Heart left ventricle (tissue), 16 donors: Measurements from ENCODE around the gene MPO. TPM values are rescaled to one million over a fixed set of nuclear protein-coding genes. Genes with fewer than 3 reads are reported as not detected.

Source experiments
- ATAC-seq, 4 donors: fragments of 200-7000 bp; cut with Tn5 transposase; one replicate each; pipeline ENCODE4 v1.9.1; 2020 to 2022; ENCODE audit warnings: moderate library complexity in 4 of 4, mild to moderate bottlenecking in 3 of 4, moderate number of reproducible peaks in 1 of 4
- DNase-seq, 5 donors: peaks; one replicate each; pipeline ENCODE4 v3.0.0-alpha.2; 2020
- H3K27ac ChIP-seq, 12 donors: fragments of 200-600 bp; sonication (generic) in 4 of 12; one replicate each; pipeline versions ENCODE4 v1.5.0 to v1.8.0; 2016 to 2022; ENCODE audit warnings: mild to moderate bottlenecking in 2 of 12
- H3K27me3 ChIP-seq, 9 donors: fragments of 200-600 bp; sonication (generic) in 2 of 9; one replicate each; pipeline versions ENCODE4 v1.5.1 to v1.8.0; 2016 to 2022; ENCODE audit warnings: mild to moderate bottlenecking in 3 of 9
- H3K36me3 ChIP-seq, 9 donors: fragments of 200-600 bp; sonication (generic) in 2 of 9; one replicate each; pipeline versions ENCODE4 v1.5.0 to v1.8.0; 2018 to 2022; ENCODE audit warnings: mild to moderate bottlenecking in 2 of 9
- H3K4me1 ChIP-seq, 12 donors: fragments of 200-600 bp; sonication (generic) in 4 of 12; one replicate each; pipeline versions ENCODE4 v1.5.0 to v1.8.0; 2016 to 2022; ENCODE audit warnings: mild to moderate bottlenecking in 3 of 12
- H3K4me3 ChIP-seq, 12 donors: fragments of 200-600 bp; sonication (generic) in 4 of 12; one replicate each; pipeline versions ENCODE4 v1.5.0 to v1.8.0; 2017 to 2022; ENCODE audit warnings: mild to moderate bottlenecking in 9 of 12, moderate library complexity in 4 of 12
- H3K9me3 ChIP-seq, 12 donors: fragments of 200-600 bp; sonication (generic) in 4 of 12; one replicate each; pipeline versions ENCODE4 v1.5.0 to v1.8.0; 2016 to 2022; ENCODE audit warnings: mild to moderate bottlenecking in 1 of 12
- POLR2A ChIP-seq, 2 donors: fragments of 450-650 bp; IDR thresholded peaks; one replicate each; pipeline ENCODE4 v1.6.1; 2017; ENCODE audit warnings: antibody characterized with exemption in 2 of 2, mild to moderate bottlenecking in 2 of 2, moderate library complexity in 2 of 2
- WGBS, 4 donors: extraction: QIAGEN DNeasy Blood & Tissue Kit in 2 of 4; methylation state at CpG; one replicate each; pipeline versions ENCODE4 v1.1.5 to v1.1.7; 2013 to 2018; 5-methylcytosine and 5-hydroxymethylcytosine counted together
- intact Hi-C, 10 donors: fragments of 100-400 bp; cut with DNase I; formaldehyde crosslinking; loops; one replicate each; pipeline versions ENCODE4 v1.11.1 to v1.14.2; 2022
- polyA plus RNA-seq, 2 donors: library from polyadenylated mRNA; stranded (reverse); fragments of 200-250 nt; gene quantifications; one replicate each; pipeline ENCODE4 v1.2.3, GENCODE V29; 2013
- total RNA-seq, 9 donors: library from RNA; depleted of rRNA in 2 of 9; stranded (reverse); fragments of >200 nt in 2 of 9; fragmentation: NEBNext Ultra II Directional in 3 of 9; extraction: Animal tissue kit (Norgen Biotek cat#: 25700) in 3 of 9; gene quantifications; one replicate each; pipeline versions ENCODE4 v1.1.0 to v1.2.4, GENCODE V29; 2016 to 2023
- TF ChIP-seq, protein P1 (sequence below), 12 donors: fragments of 200-600 bp; sonication (generic) in 4 of 12; IDR thresholded peaks; one replicate each; pipeline versions ENCODE4 v1.5.0 to v1.8.0; 2018 to 2022; ENCODE audit warnings: antibody characterized with exemption in 12 of 12, mild to moderate bottlenecking in 5 of 12
- donor health status: ischemic (EF 13 %, LVEDD 7.1; RV severe dilation, severe dysfunction).
- donor health status: healthy with polysubstance abuse.
- donor health status: DM: no; HTN: yes; CAD: no.
- donor health status: DM: no; HTN: no; CAD: no.
- donor health status: ischemic (EF 25% LVEDD 6.9; RV normal size, moderate dysfunction).
- donor health status: ischemic (EF 25% LVEDD 5.7; RV mildly dilated, moderate dysfunction).
- donor health status: healthy.
- donor health status: DM: yes; HTN: yes; CAD: no.
- donor health status: ischemic (EF 35%, LVEDD 5.7; RV mildly dilated, moderate dysfunction).
- donor health status: nonischemic (EF 11% LVEDD 7.7; RV severe dilation, severe dysfunction).
- donor health status: DM: yes; HTN: yes; CAD: no.
- donor health status: PGD.
- donor health status: ischemic (EF 29% LVEDD 5.4; RV normal size, mild dysfunction).
- donor health status: nonischemic (EF 23%, LVEDD 6.1; RV moderate dilation, normal function).

The MPO gene
- total and polyA plus RNA-seq, 11 donors, result 0.11 to 2.8 (median 0.31) TPM; not detected in 4

DNA sequence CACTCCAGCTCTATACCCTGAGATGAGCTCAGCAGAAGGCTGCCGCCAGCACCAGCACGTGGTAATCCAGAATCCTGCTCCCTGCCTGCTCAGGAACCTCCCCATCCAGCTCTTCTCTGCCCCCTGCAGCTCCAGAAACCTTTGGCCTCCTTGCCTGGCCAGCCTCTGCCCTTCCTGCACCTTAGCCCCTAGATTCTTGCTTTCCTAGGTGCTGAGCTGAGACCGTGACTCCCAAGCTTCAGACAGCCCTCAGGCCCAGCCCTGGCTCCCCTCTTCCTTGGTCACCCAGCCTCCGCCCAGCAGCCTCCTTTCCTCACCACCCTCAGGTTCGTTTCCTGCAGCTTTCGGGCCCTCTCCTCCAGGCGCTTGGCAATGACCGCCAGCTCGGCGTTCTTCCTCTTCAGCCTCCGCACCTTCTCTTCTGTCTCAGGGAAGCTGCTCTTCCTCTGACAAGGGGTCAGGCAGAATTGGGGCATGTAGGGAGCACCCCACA is 45.3 kb upstream of the MPO start:
- WGBS, 4 donors, result 70 to 79% (median 76%) methylated on average over 11 of the region's 11 CpGs
- DNase-seq (peak in 2 of 5 donors; percentile 16 to 42), ATAC-seq (no peak)
- H3K36me3 ChIP-seq, result peaks cover 0 to 14% (median 0%) of the 10 kb centered on the region in 9 donors
- H3K9me3 ChIP-seq, result no peaks in the 10 kb centered on the region
- TF ChIP-seq, protein P1, sequence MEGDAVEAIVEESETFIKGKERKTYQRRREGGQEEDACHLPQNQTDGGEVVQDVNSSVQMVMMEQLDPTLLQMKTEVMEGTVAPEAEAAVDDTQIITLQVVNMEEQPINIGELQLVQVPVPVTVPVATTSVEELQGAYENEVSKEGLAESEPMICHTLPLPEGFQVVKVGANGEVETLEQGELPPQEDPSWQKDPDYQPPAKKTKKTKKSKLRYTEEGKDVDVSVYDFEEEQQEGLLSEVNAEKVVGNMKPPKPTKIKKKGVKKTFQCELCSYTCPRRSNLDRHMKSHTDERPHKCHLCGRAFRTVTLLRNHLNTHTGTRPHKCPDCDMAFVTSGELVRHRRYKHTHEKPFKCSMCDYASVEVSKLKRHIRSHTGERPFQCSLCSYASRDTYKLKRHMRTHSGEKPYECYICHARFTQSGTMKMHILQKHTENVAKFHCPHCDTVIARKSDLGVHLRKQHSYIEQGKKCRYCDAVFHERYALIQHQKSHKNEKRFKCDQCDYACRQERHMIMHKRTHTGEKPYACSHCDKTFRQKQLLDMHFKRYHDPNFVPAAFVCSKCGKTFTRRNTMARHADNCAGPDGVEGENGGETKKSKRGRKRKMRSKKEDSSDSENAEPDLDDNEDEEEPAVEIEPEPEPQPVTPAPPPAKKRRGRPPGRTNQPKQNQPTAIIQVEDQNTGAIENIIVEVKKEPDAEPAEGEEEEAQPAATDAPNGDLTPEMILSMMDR (IDR thresholded peaks at IDR 0.05), result no peak
- no peak for TF ChIP-seq POLR2A (IDR thresholded peaks at IDR 0.05)
- H3K4me1 ChIP-seq, result peaks cover 0 to 26% (median 0%) of the 10 kb centered on the region in 12 donors
- no peak overlapping the region for H3K27ac ChIP-seq
- peaks cover 0 to 44% (median 12%) of the 10 kb centered on the region in 9 donors for H3K27me3 ChIP-seq
- H3K4me3 ChIP-seq, result no peak overlapping the region
- intact Hi-C loops, result loop anchor here in 3 of 10 donors (10.0 kb wide), 1 partner anchor 89 kb away; the partner anchor contains the start of gene RNF43 (in 3 of the 3)

DNA sequence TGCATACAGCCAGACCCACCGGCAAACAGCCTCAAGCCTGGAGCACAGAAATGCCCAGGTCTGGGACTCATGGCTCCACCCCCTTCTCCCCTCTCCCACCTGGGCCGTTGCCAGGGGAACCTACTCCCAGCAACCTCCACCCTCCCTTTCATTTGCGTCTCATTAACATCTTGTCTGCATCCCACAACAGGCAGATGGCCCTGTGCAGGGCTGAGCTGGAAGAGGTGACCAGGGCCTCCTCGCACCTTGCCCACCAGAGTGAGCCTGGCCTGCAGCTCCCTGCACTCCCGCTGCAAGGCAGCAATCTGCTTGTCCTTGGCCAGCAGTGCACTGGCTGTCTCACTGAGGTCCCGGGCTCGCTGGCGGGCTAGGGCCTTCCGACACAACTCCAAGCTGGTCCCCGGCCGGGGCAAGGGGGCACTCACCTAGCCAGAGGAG is 44.6 kb upstream of the MPO start:
- Histone ChIP-seq H3K4me3 (peak overlapping the region in 3 of 12 donors; percentile 62 to 65 (median 63)), H3K27me3 (peaks cover 0 to 39% (median 12%) of the 10 kb centered on the region in 9 donors), H3K36me3 (peaks cover 0 to 7% (median 0%) of the 10 kb centered on the region in 9 donors), H3K4me1 (peaks cover 0 to 26% (median 0%) of the 10 kb centered on the region in 12 donors), H3K9me3 (no peaks in the 10 kb centered on the region), H3K27ac (no peak overlapping the region)
- TF ChIP-seq, protein P1 (IDR thresholded peaks at IDR 0.05), result no peak
- TF ChIP-seq POLR2A (IDR thresholded peaks at IDR 0.05), result no peak
- ATAC-seq (no peak), DNase-seq (peak in 2 of 5 donors; percentile 19 to 34)
- WGBS, 4 donors, result 59 to 78% (median 71%) methylated on average over 7 to 11 of the region's 11 CpGs
- intact Hi-C loops, result loop anchor here in 3 of 10 donors (10.0 kb wide), 1 partner anchor 89 kb away; the partner anchor contains the start of gene RNF43 (in 3 of the 3)

DNA sequence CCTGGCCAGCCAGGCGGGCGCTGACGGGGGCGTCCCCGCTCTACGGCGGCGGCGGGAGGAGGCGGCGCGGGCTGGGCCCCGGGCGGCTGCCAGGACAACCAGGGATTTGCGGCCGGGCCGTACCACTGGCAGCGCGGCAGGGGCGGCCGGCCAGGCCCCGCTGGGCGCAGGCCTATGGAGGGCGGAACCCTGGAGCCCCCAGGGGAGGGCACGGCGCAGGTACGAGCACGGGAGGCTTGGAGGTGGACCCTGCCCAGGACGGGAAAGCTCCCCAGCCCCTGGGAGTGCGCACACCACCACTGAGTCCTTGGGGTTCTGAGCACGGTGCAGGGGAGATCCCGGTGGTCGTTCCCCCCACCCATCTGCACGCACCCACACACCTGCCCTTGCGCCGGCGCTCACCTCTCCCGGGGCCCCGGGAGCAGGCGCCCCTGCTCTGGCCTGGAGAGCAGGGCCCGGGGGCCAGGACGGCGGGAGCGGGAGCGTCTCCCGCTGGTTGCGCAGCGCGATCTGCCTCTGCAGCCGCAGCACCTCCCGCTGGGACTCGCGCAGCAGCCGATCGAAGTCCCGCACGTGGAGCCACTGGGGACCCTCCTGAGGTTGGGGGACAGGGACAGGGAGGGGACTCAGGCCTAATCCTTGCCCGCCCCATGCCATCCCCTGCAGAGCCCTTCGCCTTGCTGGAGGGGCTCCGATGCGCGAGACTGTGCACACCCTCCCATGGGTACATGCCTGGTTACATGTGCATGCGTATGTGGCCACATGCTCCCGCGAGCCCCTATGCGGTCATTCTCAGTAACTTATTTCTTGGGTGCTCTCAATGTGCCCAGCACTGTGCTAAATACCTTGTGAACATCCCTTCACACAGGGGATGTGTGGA is 43.9 kb upstream of the MPO start:
- intact Hi-C loops, result loop anchor here in 3 of 10 donors (10.0 kb wide), 1 partner anchor 90 kb away; the partner anchor contains the start of gene RNF43 (in 3 of the 3)
- Histone ChIP-seq H3K9me3 (no peaks in the 10 kb centered on the region), H3K27me3 (peaks cover 0 to 37% (median 11%) of the 10 kb centered on the region in 9 donors), H3K36me3 (peaks cover 0 to 4% (median 0%) of the 10 kb centered on the region in 9 donors), H3K4me3 (peak overlapping the region; percentile 35 to 72 (median 58)), H3K4me1 (peaks cover 0 to 25% (median 0%) of the 10 kb centered on the region in 12 donors), H3K27ac (peak overlapping the region in 8 of 12 donors; percentile 38 to 75 (median 52))
- ATAC-seq (peak in 3 of 4 donors; percentile 44 to 90 (median 76)), DNase-seq (peak in 2 of 5 donors; percentile 52 to 67)
- TF ChIP-seq, protein P1 (IDR thresholded peaks at IDR 0.05), result no peak
- no peak for TF ChIP-seq POLR2A (IDR thresholded peaks at IDR 0.05)
- 5 to 8% (median 6%) methylated on average over 27 to 66 of the region's 66 CpGs for WGBS, 4 donors
